ENCODE data around the gene BCAR1.
"Not testable (repeated sequence)": the region's sequence is repeated elsewhere in the genome, so short reads cannot be mapped to it uniquely, and the experiment has no call there.

Gene BCAR1

GRCh38 chr16:75272097-75272551 is 20.7 kb upstream of the BCAR1 start:
- DNase-seq (ENCODE audit: low read depth in 2 of 2): no peak

- no peak for DNase-seq (ENCODE audit: low read depth in 2 of 2)
These were observed 20.1 kb upstream of the BCAR1 start for GRCh38 chr16:75271441-75272096.

GRCh38 chr16:75269358-75269757 is 17.9 kb upstream of the BCAR1 start:
- DNase-seq (ENCODE audit: low read depth in 2 of 2): not testable (repeated sequence)

- no peak for DNase-seq (ENCODE audit: low read depth in 2 of 2)
These were observed 16.3 kb upstream of the BCAR1 start for GRCh38 chr16:75267631-75268264.

GRCh38 chr16:75266738-75267630 is 15.6 kb upstream of the BCAR1 start:
- no peak for DNase-seq (ENCODE audit: low read depth in 2 of 2)

- no peak for DNase-seq (ENCODE audit: low read depth in 2 of 2)
These were observed 14.7 kb upstream of the BCAR1 start for GRCh38 chr16:75265911-75266701.

GRCh38 chr16:75264999-75265910 is 13.8 kb upstream of the BCAR1 start:
- DNase-seq (ENCODE audit: low read depth in 2 of 2): no peak

- no peak for DNase-seq (ENCODE audit: low read depth in 2 of 2)
These were observed 13.1 kb upstream of the BCAR1 start for GRCh38 chr16:75264457-75264998.

GRCh38 chr16:75263963-75264445 is 12.6 kb upstream of the BCAR1 start:
- no peak for DNase-seq (ENCODE audit: low read depth in 2 of 2)

- no peak for DNase-seq (ENCODE audit: low read depth in 2 of 2)
These were observed 12.0 kb upstream of the BCAR1 start for GRCh38 chr16:75263291-75263962.

- no peak for DNase-seq (ENCODE audit: low read depth in 2 of 2)
These were observed 11.3 kb upstream of the BCAR1 start for GRCh38 chr16:75262800-75263127.

- no peak for DNase-seq (ENCODE audit: low read depth in 2 of 2)
These were observed 10.8 kb upstream of the BCAR1 start for GRCh38 chr16:75262104-75262799.

GRCh38 chr16:75261590-75262078 is 10.2 kb upstream of the BCAR1 start:
- no peak for DNase-seq (ENCODE audit: low read depth in 2 of 2)

GRCh38 chr16:75260851-75261589 is 9.6 kb upstream of the BCAR1 start:
- DNase-seq (ENCODE audit: low read depth in 2 of 2): no peak

GRCh38 chr16:75258807-75259141 is 7.3 kb upstream of the BCAR1 start:
- DNase-seq (ENCODE audit: low read depth in 2 of 2): no peak

GRCh38 chr16:75257886-75258806 is 6.7 kb upstream of the BCAR1 start:
- DNase-seq (ENCODE audit: low read depth in 2 of 2): no peak

- no peak for DNase-seq (ENCODE audit: low read depth in 2 of 2)
These were observed 5.4 kb upstream of the BCAR1 start for GRCh38 chr16:75256696-75257343.

Measured in stimulated activated CD4-positive, alpha-beta T cell treated with anti-CD3 and anti-CD28 coated beads, Interleukin-15, amount 100 ng/mL, for 48 hours (primary cell).